ENCODE measurements around the gene BAG1. TPM values are rescaled to one million over a fixed set of nuclear protein-coding genes. Genes with fewer than 3 reads are reported as not detected.

The BAG1 gene
- total and polyA plus RNA-seq, 2 of the 13 experiments (the other 11 are each of a cell fraction or from before 2014, with no cell fraction given) = 23.1 to 59.5 TPM

GRCh38 chr9:33290247-33291030 is 25.9 kb upstream of the BAG1 start, which contains the start of gene NFX1 (continued):
- no peak for TF ChIP-seq JDP2 (CRISPR knock-in tag; IDR thresholded peaks at IDR 0.05; ENCODE audit: borderline replicate concordance)
- no peak; the same call in 1 of the 2 replicates for TF ChIP-seq SP2 (CRISPR knock-in tag; IDR thresholded peaks at IDR 0.05)
- TF ChIP-seq DZIP1 (CRISPR knock-in tag; IDR thresholded peaks at IDR 0.05) = peak; percentile 96
- no peak for TF ChIP-seq MAFF (IDR thresholded peaks at IDR 0.05; ENCODE audit: low read depth, low read length)
- TF ChIP-seq MYNN (CRISPR knock-in tag; IDR thresholded peaks at IDR 0.05; ENCODE audit: low read depth) = peak; percentile 67; the same call in 1 of the 2 replicates
- peak; percentile 92 for TF ChIP-seq SPEN (CRISPR knock-in tag; IDR thresholded peaks at IDR 0.05; ENCODE audit: low read depth)
- TF ChIP-seq NPAS2 (CRISPR knock-in tag; IDR thresholded peaks at IDR 0.05; ENCODE audit: borderline replicate concordance) = no peak
- TF ChIP-seq PAX8 (CRISPR knock-in tag; IDR thresholded peaks at IDR 0.05; ENCODE audit: borderline replicate concordance) = peak; percentile 93; the same call in 1 of the 2 replicates
- peak; percentile 79; the same call in 1 of the 2 replicates for TF ChIP-seq ZNF451 (CRISPR knock-in tag; IDR thresholded peaks at IDR 0.05)
- peak; percentile 69; the same call in 1 of the 2 replicates for TF ChIP-seq ZNF20 (CRISPR knock-in tag; IDR thresholded peaks at IDR 0.05)
- TF ChIP-seq MED13 (CRISPR knock-in tag; IDR thresholded peaks at IDR 0.05) = peak; percentile 63; the same call in 1 of the 2 replicates
- TF ChIP-seq ELF4 (CRISPR knock-in tag; IDR thresholded peaks at IDR 0.05; ENCODE audit: borderline replicate concordance) = no peak; the same call in 1 of the 2 replicates
- no peak for TF ChIP-seq LCORL (IDR thresholded peaks at IDR 0.05)
- no peak; the same call in 1 of the 2 replicates for TF ChIP-seq LCORL (CRISPR knock-in tag; IDR thresholded peaks at IDR 0.05)
- TF ChIP-seq AKAP8 (CRISPR knock-in tag; IDR thresholded peaks at IDR 0.05) = 0 out of 2 replicates have a peak, but pooled peaks have one; percentile 51
- TF ChIP-seq ZNF30 (CRISPR knock-in tag; IDR thresholded peaks at IDR 0.05) = no peak
- peak; percentile 85 for TF ChIP-seq NR2C2 (CRISPR knock-in tag; IDR thresholded peaks at IDR 0.05; ENCODE audit: borderline replicate concordance)
- peak; percentile 95 for TF ChIP-seq ZSCAN20 (CRISPR knock-in tag; IDR thresholded peaks at IDR 0.05; ENCODE audit: borderline replicate concordance)
- TF ChIP-seq HDAC1 (CRISPR knock-in tag; IDR thresholded peaks at IDR 0.05) = peak; percentile 98
- no peak; the same call in 1 of the 2 replicates for TF ChIP-seq ZIK1 (CRISPR knock-in tag; IDR thresholded peaks at IDR 0.05; ENCODE audit: borderline replicate concordance, low read depth)
- peak; percentile 74; the same call in 1 of the 2 replicates for TF ChIP-seq FOXC1 (CRISPR knock-in tag; IDR thresholded peaks at IDR 0.05; ENCODE audit: borderline replicate concordance)
- TF ChIP-seq HNRNPH1 (optimal IDR thresholded peaks at IDR 0.05; ENCODE audit: low read depth, low read length) = no peak
- TF ChIP-seq MIER2 (CRISPR knock-in tag; IDR thresholded peaks at IDR 0.05) = no peak
- TF ChIP-seq JUN (CRISPR knock-in tag; IDR thresholded peaks at IDR 0.05) = 0 out of 2 replicates have a peak, but pooled peaks have one; percentile 18

All from HepG2 (cell line).